GM12872 (cell line): ENCODE results near the gene SPATA22.

Experiments
- CTCF ChIP-seq: IDR thresholded peaks from 3 replicates; pipeline ENCODE4 v1.5.1; 2011; ENCODE audit warnings: low read depth, mild to moderate bottlenecking, low read length, moderate library complexity; ENCODE audit not compliant: insufficient read depth

SPATA22 gene, protein sequence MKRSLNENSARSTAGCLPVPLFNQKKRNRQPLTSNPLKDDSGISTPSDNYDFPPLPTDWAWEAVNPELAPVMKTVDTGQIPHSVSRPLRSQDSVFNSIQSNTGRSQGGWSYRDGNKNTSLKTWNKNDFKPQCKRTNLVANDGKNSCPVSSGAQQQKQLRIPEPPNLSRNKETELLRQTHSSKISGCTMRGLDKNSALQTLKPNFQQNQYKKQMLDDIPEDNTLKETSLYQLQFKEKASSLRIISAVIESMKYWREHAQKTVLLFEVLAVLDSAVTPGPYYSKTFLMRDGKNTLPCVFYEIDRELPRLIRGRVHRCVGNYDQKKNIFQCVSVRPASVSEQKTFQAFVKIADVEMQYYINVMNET

DNA sequence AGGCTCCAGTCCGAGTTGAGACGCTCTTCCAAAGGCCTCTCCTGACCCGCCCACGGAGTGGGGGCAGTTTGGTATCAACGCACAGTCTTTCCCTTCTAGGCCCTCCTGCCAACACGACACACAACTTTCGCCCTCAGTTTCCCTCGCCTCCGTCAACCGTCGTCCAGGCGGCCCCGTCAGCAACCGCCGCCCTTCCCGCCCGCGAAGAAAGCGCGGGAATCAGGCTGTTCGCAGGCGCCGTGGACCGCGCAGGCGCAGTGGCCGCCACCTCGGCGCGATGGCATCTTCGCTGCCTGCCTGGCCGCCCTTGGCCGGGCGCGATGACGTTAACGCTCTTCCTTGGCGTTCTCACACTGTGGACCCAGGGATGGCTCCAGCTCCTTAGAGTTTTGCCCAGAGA lies at the start of gene SPATA22:
TSS of gene SPATA22 (minus strand) at position 221 of the 400 bp plus-strand sequence. CDS start 2,494 bp downstream, outside the sequence.
- no peak for TF ChIP-seq CTCF

DNA sequence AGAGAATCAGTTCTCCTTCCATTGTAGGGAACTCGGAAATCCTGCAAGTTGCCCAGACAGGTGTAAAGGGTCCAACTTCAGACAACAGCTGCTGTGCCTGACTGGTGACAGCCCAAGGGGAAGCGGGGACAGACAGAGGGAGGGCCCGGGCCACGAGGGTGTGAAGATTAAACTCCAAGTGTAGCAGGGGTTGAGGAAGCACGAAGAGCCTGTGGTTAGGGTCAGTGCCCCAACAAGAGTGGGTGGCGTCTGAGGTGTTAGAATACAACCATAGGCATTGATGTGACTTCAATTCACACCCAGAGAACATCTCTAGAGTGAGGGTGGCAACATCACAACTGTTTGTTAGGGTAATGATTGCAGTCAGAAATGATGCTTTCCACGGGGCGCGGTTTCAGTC lies 43.3 kb upstream of the SPATA22 start:
- no peak for TF ChIP-seq CTCF

GRCh38 chr17:3513305-3514035 lies 41.9 kb upstream of the SPATA22 start:
- no peak for TF ChIP-seq CTCF

GRCh38 chr17:3512505-3513171 lies 41.0 kb upstream of the SPATA22 start:
- TF ChIP-seq CTCF = no peak

DNA sequence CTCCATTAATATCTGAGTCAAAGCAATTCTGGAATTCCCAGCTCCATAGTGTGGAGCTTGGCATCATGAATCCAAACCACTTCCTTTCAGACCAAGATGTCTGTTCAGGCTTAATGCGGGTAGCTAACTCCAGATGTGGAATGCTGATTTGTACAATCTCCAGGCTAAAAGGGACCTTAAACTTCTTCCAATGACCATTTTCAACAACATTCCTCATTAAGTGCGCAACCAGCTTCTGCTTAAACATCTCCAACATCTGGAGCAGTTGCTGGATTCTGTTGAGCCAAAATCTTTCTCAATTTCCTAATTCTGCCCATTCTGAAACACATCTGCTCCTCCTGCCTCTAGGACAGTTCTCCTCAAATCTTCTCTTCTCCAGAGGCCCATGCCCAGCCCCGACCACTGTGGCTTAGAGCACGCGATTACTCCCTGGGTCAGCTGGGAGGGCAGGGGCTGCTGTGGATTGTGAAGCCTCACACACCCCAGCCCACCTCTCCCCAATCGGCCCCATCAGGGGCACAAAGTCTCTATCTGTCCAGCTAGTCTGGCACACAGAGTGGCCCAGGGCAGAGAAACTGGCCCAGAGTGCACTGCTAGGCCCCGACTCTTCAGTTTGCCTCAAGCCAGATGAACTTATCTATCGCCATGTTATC lies 40.4 kb upstream of the SPATA22 start:
- no peak for TF ChIP-seq CTCF

- TF ChIP-seq CTCF = no peak
Observed at GRCh38 chr17:3510090-3510489, 38.5 kb upstream of the SPATA22 start.

- TF ChIP-seq CTCF = no peak
Observed at GRCh38 chr17:3507869-3508268, 36.2 kb upstream of the SPATA22 start.
